HepG2 (cell line): Measurements from ENCODE around the gene HHLA2. TPM values are rescaled to one million over a fixed set of nuclear protein-coding genes. Genes with fewer than 3 reads are reported as not detected.

ENCODE experiments used
- ATAC-seq: fragments of 200-7000 bp; cut with Tn5 transposase; 3 replicates; pipeline ENCODE4 v1.9.1; 2020; ENCODE audit warnings: mild to moderate bottlenecking, moderate library complexity
- BruUV-seq: library from RNA; stranded (reverse); fragments of 400-500 nt; replicated peaks from 2 replicates; lab custom pipeline; 2021; lab: Mats Ljungman, UMichigan
- CTCF ChIA-PET: fragments of 300-600 bp; formaldehyde crosslinking; extraction: SDS; loops from one replicate; lab custom pipeline; 2021; ENCODE audit warnings: low total read pairs, inconsistent platforms, low intra/inter-chr PET ratio; lab: Yijun Ruan, JAX
- POLR2A ChIA-PET: fragments of 350-600 bp; sonication (Branson Sonifier 250); formaldehyde crosslinking; loops from one replicate; lab custom pipeline; 2020; ENCODE audit warnings: antibody characterized with exemption, inconsistent platforms; lab: Yijun Ruan, JAX
- DNase-seq: peaks from one replicate; pipeline ENCODE4 v3.0.0-alpha.2; 2015; ENCODE audit warnings: low spot score
- FAIRE-seq: peaks from 3 replicates; lab custom pipeline; 2011; peaks lifted over from hg19 to GRCh38; lab: Jason Lieb, UNC
- H2AFZ ChIP-seq: one replicate; pipeline ENCODE4 v1.6.1; 2011; ENCODE audit warnings: low read length, inconsistent platforms
- H3K27ac ChIP-seq: fragments of 300-600 bp; 3 replicates; pipeline ENCODE4 v1.8.0; 2011; ENCODE audit warnings: mixed run types, mild to moderate bottlenecking, mixed read lengths, low read length, inconsistent platforms; ENCODE audit not compliant: insufficient read depth; ENCODE audit errors: extremely low read length
- H3K27me3 ChIP-seq, 2 experiments: fragments of 200-600 bp in 1 of 2; 2 replicates in 1 of 2; 3 replicates in 1 of 2; pipeline versions ENCODE4 v1.6.0 to v1.8.0; 2011; ENCODE audit warnings: low read length in 2 of 2, mild to moderate bottlenecking in 2 of 2, moderate library complexity in 2 of 2, inconsistent platforms in 1 of 2; ENCODE audit not compliant: insufficient read depth in 2 of 2, control insufficient read depth in 1 of 2
- H3K36me3 ChIP-seq, 2 experiments: fragments of 200-600 bp in 1 of 2; replicated peaks in 1 of 2; 2 replicates in 1 of 2; 3 replicates in 1 of 2; pipeline versions ENCODE4 v1.5.1 to v1.8.0; 2011; ENCODE audit warnings: low read length in 2 of 2, inconsistent platforms in 1 of 2; ENCODE audit not compliant: insufficient read depth in 2 of 2, control insufficient read depth in 1 of 2
- H3K4me1 ChIP-seq: 2 replicates; pipeline ENCODE4 v1.5.1; 2012; ENCODE audit warnings: low read length, inconsistent platforms; ENCODE audit not compliant: insufficient read depth
- H3K4me2 ChIP-seq: 2 replicates; pipeline ENCODE4 v1.6.0; 2011; ENCODE audit warnings: low read depth, low read length, inconsistent platforms
- H3K4me3 ChIP-seq, 3 experiments: fragments of 200-600 bp in 1 of 3; sonication (generic), shearing (Covaris generic) in 1 of 3; replicated peaks in 1 of 3; 2 replicates each; pipeline ENCODE4 v1.5.1; 2011 to 2016; ENCODE audit warnings: low read length in 3 of 3, inconsistent platforms in 2 of 3, low read depth in 2 of 3, mild to moderate bottlenecking in 2 of 3, control low read depth in 1 of 3, mixed read lengths in 1 of 3; ENCODE audit not compliant: insufficient read depth in 1 of 3
- H3K79me2 ChIP-seq: one replicate; pipeline ENCODE4 v1.6.1; 2011; ENCODE audit warnings: low read length, inconsistent platforms; ENCODE audit not compliant: insufficient read depth
- H3K9ac ChIP-seq: 2 replicates; pipeline ENCODE4 v1.6.0; 2011; ENCODE audit warnings: mild to moderate bottlenecking, low read depth, low read length, inconsistent platforms; ENCODE audit not compliant: insufficient read depth
- H3K9me3 ChIP-seq: 2 replicates; pipeline ENCODE4 v1.5.1; 2012; ENCODE audit warnings: mild to moderate bottlenecking, low read length
- H4K20me1 ChIP-seq: 2 replicates; pipeline ENCODE4 v1.6.0; 2011; ENCODE audit warnings: inconsistent platforms, mild to moderate bottlenecking, low read length, moderate library complexity; ENCODE audit not compliant: insufficient read depth
- EZH2 ChIP-seq: conservative IDR thresholded peaks from 2 replicates; pipeline ENCODE4 v1.6.1; 2012; ENCODE audit warnings: mild to moderate bottlenecking, low read depth, low read length, moderate library complexity
- GABPA ChIP-seq, 2 experiments: IDR thresholded peaks; 2 replicates each; pipeline ENCODE4 v1.6.1; 2011 to 2016; ENCODE audit warnings: low read depth in 2 of 2, low read length in 1 of 2, missing biosample characterization in 1 of 2, missing genetic modification characterization in 1 of 2
- HNF4A ChIP-seq: sonication (generic); formaldehyde crosslinking; IDR thresholded peaks from 2 replicates; pipeline ENCODE4 v1.4.0; 2020; ENCODE audit warnings: missing genetic modification reagents
- PHF20 ChIP-seq: sonication (generic); formaldehyde crosslinking; IDR thresholded peaks from 2 replicates; pipeline ENCODE4 v1.5.0; 2020; ENCODE audit warnings: mild to moderate bottlenecking, missing genetic modification reagents
- TBX2 ChIP-seq: sonication (generic); formaldehyde crosslinking; IDR thresholded peaks from 2 replicates; pipeline ENCODE4 v1.5.0; 2020; ENCODE audit warnings: missing genetic modification reagents, mild to moderate bottlenecking, borderline replicate concordance
- TGIF2 ChIP-seq: IDR thresholded peaks from 2 replicates; pipeline ENCODE4 v1.6.1; 2016; ENCODE audit warnings: control low read depth, missing compliant biosample characterization
- ZFP41 ChIP-seq: sonication (generic); formaldehyde crosslinking; IDR thresholded peaks from 2 replicates; pipeline ENCODE4 v1.4.0; 2020; ENCODE audit warnings: mild to moderate bottlenecking, missing genetic modification reagents, borderline replicate concordance
- ZNF136 ChIP-seq: sonication (generic); formaldehyde crosslinking; IDR thresholded peaks from 2 replicates; pipeline ENCODE4 v1.8.1; 2022; ENCODE audit warnings: low read depth, mild to moderate bottlenecking, moderate library complexity, missing genetic modification reagents
- ZNF326 ChIP-seq: sonication (generic); formaldehyde crosslinking; IDR thresholded peaks from 2 replicates; pipeline ENCODE4 v1.4.0; 2020; ENCODE audit warnings: missing genetic modification reagents, borderline replicate concordance
- ZNF569 ChIP-seq: sonication (generic); formaldehyde crosslinking; IDR thresholded peaks from 2 replicates; pipeline ENCODE4 v1.5.0; 2020; ENCODE audit warnings: mild to moderate bottlenecking, missing genetic modification reagents, moderate library complexity, borderline replicate concordance
- ZNF777 ChIP-seq: sonication (generic); formaldehyde crosslinking; IDR thresholded peaks from 2 replicates; pipeline ENCODE4 v1.4.0; 2020; ENCODE audit warnings: missing genetic modification reagents
- ZXDC ChIP-seq: sonication (generic); formaldehyde crosslinking; IDR thresholded peaks from 2 replicates; pipeline ENCODE4 v1.5.0; 2020; ENCODE audit warnings: mild to moderate bottlenecking, missing genetic modification reagents
- WGBS: methylation state at CpG from one replicate; pipeline ENCODE4 v1.1.6; 2017; ENCODE audit warnings: low lambda C conversion rate; 5-methylcytosine and 5-hydroxymethylcytosine counted together
- in situ Hi-C: cut with HindIII; loops from 2 replicates; pipeline ENCODE4 v1.10.0; 2017; ENCODE audit warnings: low pct_unique_long_range_greater_than_20kb; ENCODE audit not compliant: extremely low pct_ligation_motif_present
- intact Hi-C: fragments of 100-400 bp; cut with micrococcal nuclease; formaldehyde crosslinking; loops from one replicate; pipeline ENCODE4 v1.10.0; 2022; ENCODE audit not compliant: unreplicated experiment
- polyA plus RNA-seq, 8 experiments: library from polyadenylated mRNA; depleted of rRNA in 3 of 8; stranded (reverse) in 7 of 8; unstranded in 1 of 8; fragments of >200 nt; fragmentation: Illumina TruSeq in 4 of 8; extraction: Trizol in 4 of 8; gene quantifications; 2 replicates each; pipeline versions ENCODE4 v1.2.1 to v1.2.3, GENCODE V29; 2011 to 2016; ENCODE audit warnings: low read depth in 4 of 8, missing spikeins in 1 of 8, mixed read lengths in 1 of 8; ENCODE audit not compliant: insufficient read depth in 1 of 8
- total RNA-seq, 5 experiments: library from RNA; depleted of rRNA; stranded (reverse); fragments of >200 nt; fragmentation: Illumina TruSeq; extraction: Trizol; gene quantifications; 2 replicates each; pipeline ENCODE4 v1.2.3, GENCODE V29; 2016; ENCODE audit warnings: low read depth in 1 of 5
- TF ChIP-seq, protein P1 (sequence below): IDR thresholded peaks from 2 replicates; pipeline ENCODE4 v1.6.1; 2016; ENCODE audit warnings: low read depth, control low read depth
- TF ChIP-seq, protein P2 (sequence below): sonication (generic); formaldehyde crosslinking; IDR thresholded peaks from 2 replicates; pipeline ENCODE4 v1.4.0; 2020; ENCODE audit warnings: low read depth, mild to moderate bottlenecking, missing genetic modification reagents

The HHLA2 gene
- total and polyA plus RNA-seq, 2 of the 13 experiments (the other 11 are each of a cell fraction or from before 2014, with no cell fraction given): not detected

DNA sequence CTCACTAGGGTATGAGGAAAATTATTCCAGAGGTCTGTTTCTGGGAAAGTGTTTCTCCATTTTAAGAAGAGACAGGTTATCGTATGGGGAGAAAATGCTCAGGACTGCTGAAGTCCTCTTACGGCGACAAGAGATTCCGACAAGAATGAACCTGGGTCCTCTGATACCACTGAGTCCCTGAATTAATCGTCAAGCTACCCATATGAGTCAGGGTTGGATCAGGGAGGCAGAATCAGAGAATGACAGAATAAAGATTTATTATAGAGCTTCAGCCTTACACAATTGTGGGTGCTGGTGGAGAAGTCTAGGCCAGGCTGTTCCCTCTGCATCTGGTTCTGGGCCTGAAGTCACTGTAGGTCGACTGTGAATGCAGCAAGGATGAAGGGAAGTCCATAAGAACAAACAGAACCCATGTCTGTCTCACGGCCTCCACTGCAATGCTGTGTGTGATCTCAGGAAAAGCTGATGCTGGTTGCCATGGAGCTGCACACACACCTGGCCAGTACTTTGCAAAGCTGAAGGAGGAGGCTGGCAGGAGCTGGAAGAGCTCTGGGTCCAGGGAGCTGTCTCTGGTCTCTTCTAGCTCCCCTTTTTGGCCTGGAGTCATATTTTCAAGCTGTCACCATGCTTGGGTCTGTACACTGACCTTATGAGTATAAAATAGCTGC lies 83.9 kb downstream of the HHLA2 start:
- POLR2A ChIA-PET: no interaction called here
- BruUV-seq: no TSS peak

DNA sequence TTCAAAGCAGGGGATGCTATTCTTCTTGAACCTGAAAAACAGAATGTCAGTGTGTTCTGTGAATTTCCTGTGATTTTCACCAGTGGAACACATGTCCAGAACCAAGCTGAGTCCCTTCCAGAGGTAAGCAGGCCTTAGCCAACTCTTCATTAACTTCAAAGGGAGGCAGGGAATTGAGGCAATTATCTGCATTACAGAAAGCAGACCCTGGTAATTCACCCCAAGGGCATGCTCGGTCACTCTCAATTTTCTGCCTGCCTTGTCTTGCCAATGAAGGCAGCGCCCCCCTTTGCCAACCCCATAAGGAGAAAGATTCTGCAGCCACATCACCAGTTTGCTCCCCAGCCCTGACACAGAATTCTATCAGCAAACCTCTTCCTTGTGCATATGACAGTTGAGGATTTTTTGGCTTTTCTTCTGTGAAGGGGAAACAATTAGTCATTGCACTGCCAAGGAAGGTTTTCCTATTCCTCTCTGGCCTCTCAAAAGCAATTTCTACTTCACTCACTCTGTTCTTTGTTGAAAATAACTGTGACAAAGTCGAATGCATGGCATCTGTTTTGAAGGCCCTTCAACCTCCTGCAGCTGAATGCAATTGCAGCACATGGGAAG lies 85.3 kb downstream of the HHLA2 start:
- Histone ChIP-seq H3K36me3 (no peaks in the 10 kb centered on the region), H3K27ac (no peak overlapping the region), H3K27me3 (no peaks in the 10 kb centered on the region), H3K4me1 (no peaks in the 10 kb centered on the region), H3K79me2 (no peaks in the 10 kb centered on the region), H3K4me3 (no peak overlapping the region), H3K4me2 (no peak overlapping the region), H2AFZ (no peak overlapping the region), H3K9ac (no peak overlapping the region), H4K20me1 (no peaks in the 10 kb centered on the region), H3K9me3 (no peaks in the 10 kb centered on the region)
- DNase-seq (no peak), ATAC-seq (no peak), FAIRE-seq (no peak)
- intact Hi-C loops (no loop called here), in situ Hi-C loops (no loop called here)
- no TSS peak for BruUV-seq
- CTCF ChIA-PET: no interaction called here
- 0% methylated on average over 3 of the region's 3 CpGs for WGBS
- POLR2A ChIA-PET: no interaction called here
- no peak for TF ChIP-seq TGIF2
- no peak for TF ChIP-seq ZFP41 (CRISPR knock-in tag)
- TF ChIP-seq ZNF326 (CRISPR knock-in tag): no peak
- TF ChIP-seq, protein P1, sequence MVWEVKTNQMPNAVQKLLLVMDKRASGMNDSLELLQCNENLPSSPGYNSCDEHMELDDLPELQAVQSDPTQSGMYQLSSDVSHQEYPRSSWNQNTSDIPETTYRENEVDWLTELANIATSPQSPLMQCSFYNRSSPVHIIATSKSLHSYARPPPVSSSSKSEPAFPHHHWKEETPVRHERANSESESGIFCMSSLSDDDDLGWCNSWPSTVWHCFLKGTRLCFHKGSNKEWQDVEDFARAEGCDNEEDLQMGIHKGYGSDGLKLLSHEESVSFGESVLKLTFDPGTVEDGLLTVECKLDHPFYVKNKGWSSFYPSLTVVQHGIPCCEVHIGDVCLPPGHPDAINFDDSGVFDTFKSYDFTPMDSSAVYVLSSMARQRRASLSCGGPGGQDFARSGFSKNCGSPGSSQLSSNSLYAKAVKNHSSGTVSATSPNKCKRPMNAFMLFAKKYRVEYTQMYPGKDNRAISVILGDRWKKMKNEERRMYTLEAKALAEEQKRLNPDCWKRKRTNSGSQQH (CRISPR knock-in tag): no peak
- TF ChIP-seq HNF4A (CRISPR knock-in tag): no peak
- TF ChIP-seq, protein P2, sequence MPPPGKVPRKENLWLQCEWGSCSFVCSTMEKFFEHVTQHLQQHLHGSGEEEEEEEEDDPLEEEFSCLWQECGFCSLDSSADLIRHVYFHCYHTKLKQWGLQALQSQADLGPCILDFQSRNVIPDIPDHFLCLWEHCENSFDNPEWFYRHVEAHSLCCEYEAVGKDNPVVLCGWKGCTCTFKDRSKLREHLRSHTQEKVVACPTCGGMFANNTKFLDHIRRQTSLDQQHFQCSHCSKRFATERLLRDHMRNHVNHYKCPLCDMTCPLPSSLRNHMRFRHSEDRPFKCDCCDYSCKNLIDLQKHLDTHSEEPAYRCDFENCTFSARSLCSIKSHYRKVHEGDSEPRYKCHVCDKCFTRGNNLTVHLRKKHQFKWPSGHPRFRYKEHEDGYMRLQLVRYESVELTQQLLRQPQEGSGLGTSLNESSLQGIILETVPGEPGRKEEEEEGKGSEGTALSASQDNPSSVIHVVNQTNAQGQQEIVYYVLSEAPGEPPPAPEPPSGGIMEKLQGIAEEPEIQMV (CRISPR knock-in tag): no peak
- no peak for TF ChIP-seq ZNF136
- TF ChIP-seq ZXDC (CRISPR knock-in tag): no peak
- no peak for TF ChIP-seq EZH2
- TF ChIP-seq PHF20 (CRISPR knock-in tag): no peak

More for the DNA sequence above, 83.9 kb downstream of the HHLA2 start:
- H3K9ac ChIP-seq: no peak overlapping the region
- in situ Hi-C loops: no loop called here
- H3K36me3 ChIP-seq: no peaks in the 10 kb centered on the region
- TF ChIP-seq ZNF777 (no peak), GABPA (IDR thresholded peaks at IDR 0.05; ENCODE audit: low read depth, low read length) (no peak), GABPA (CRISPR knock-in tag; IDR thresholded peaks at IDR 0.05; ENCODE audit: low read depth) (no peak), ZNF569 (CRISPR knock-in tag) (no peak), TBX2 (no peak)
- TF ChIP-seq, all 625 proteins: peak for 0
- intact Hi-C loops: no loop called here
- 56% methylated on average over 7 of the region's 7 CpGs for WGBS
- no peak for DNase-seq
- Histone ChIP-seq H3K4me1 (no peaks in the 10 kb centered on the region), H3K27ac (no peak overlapping the region), H3K9me3 (no peaks in the 10 kb centered on the region), H2AFZ (no peak overlapping the region), H3K27me3 (no peaks in the 10 kb centered on the region), H4K20me1 (no peaks in the 10 kb centered on the region), H3K79me2 (no peaks in the 10 kb centered on the region), H3K4me3 (no peak overlapping the region), H3K4me2 (no peak overlapping the region)
- no peak for FAIRE-seq
- no peak for ATAC-seq
- CTCF ChIA-PET: no interaction called here
